Naive thymus-derived CD4-positive, alpha-beta T cell (primary cell): ENCODE measurements around the gene CACUL1. TPM values are rescaled to one million over a fixed set of nuclear protein-coding genes. Genes with fewer than 3 reads are reported as not detected.
"Not testable (repeated sequence)": the region's sequence is repeated elsewhere in the genome, so short reads cannot be mapped to it uniquely, and the experiment has no call there.

Experiments used
- ATAC-seq: fragments of 150-1000 bp; cut with Tn5 transposase; 2 replicates; pipeline ENCODE4 v1.10.0; 2021; ENCODE audit warnings: mild to moderate bottlenecking, moderate library complexity
- CTCF ChIA-PET: fragments of 350-600 bp; sonication (Branson Sonifier 250); formaldehyde crosslinking; loops from one replicate; lab custom pipeline; 2021; ENCODE audit warnings: antibody characterized with exemption; lab: Charles Lee
- POLR2A ChIA-PET: fragments of 350-600 bp; sonication (Branson Sonifier 250); formaldehyde crosslinking; loops from one replicate; lab custom pipeline; 2021; ENCODE audit warnings: antibody characterized with exemption, inconsistent platforms; lab: Charles Lee
- DNase-seq, 9 donors: peaks; one replicate each; pipeline versions ENCODE4 v3.0.0 to v3.0.0-alpha.2; 2020 to 2022; ENCODE audit warnings: mixed read lengths in 1 of 9
- H3K27ac ChIP-seq: one replicate; pipeline ENCODE4 v1.7.0; 2013; ENCODE audit warnings: mild to moderate bottlenecking, low read depth, low read length, moderate library complexity
- H3K27me3 ChIP-seq, 2 donors: one replicate each; pipeline ENCODE4 v1.7.0; 2013; ENCODE audit warnings: low read length in 2 of 2, mild to moderate bottlenecking in 2 of 2, moderate library complexity in 2 of 2; ENCODE audit not compliant: control insufficient read depth in 2 of 2, insufficient read depth in 2 of 2
- H3K36me3 ChIP-seq, 3 experiments: 1 replicate in 2 of 3; 2 replicates in 1 of 3; pipeline ENCODE4 v1.7.0; 2013; ENCODE audit warnings: low read length in 3 of 3, mild to moderate bottlenecking in 3 of 3, moderate library complexity in 1 of 3; ENCODE audit not compliant: insufficient read depth in 3 of 3, control insufficient read depth in 2 of 3
- H3K4me1 ChIP-seq, 2 donors: one replicate each; pipeline ENCODE4 v1.7.0; 2013; ENCODE audit warnings: low read length in 2 of 2, mild to moderate bottlenecking in 2 of 2, moderate library complexity in 1 of 2; ENCODE audit not compliant: control insufficient read depth in 2 of 2, insufficient read depth in 2 of 2
- H3K4me3 ChIP-seq: 2 replicates; pipeline ENCODE4 v1.7.0; 2013; ENCODE audit warnings: mild to moderate bottlenecking, low read length
- H3K9me3 ChIP-seq, 3 experiments: 1 replicate in 2 of 3; 2 replicates in 1 of 3; pipeline ENCODE4 v1.7.0; 2013; ENCODE audit warnings: low read length in 3 of 3; ENCODE audit not compliant: control insufficient read depth in 2 of 3
- H3K27ac Mint-ChIP-seq, 9 donors: one replicate each; pipeline ENCODE4 v1.8.0; 2020 to 2022; ENCODE audit warnings: mixed read lengths in 9 of 9, mild to moderate bottlenecking in 8 of 9, moderate library complexity in 5 of 9, inconsistent platforms in 2 of 9
- H3K27me3 Mint-ChIP-seq, 5 donors: one replicate each; pipeline ENCODE4 v1.8.0; 2021 to 2022; ENCODE audit warnings: mixed read lengths in 5 of 5, mild to moderate bottlenecking in 1 of 5
- H3K36me3 Mint-ChIP-seq, 5 donors: one replicate each; pipeline ENCODE4 v1.8.0; 2020 to 2022; ENCODE audit warnings: mixed read lengths in 5 of 5, mild to moderate bottlenecking in 3 of 5, inconsistent platforms in 1 of 5
- H3K4me1 Mint-ChIP-seq, 7 donors: one replicate each; pipeline ENCODE4 v1.8.0; 2020 to 2022; ENCODE audit warnings: mixed read lengths in 7 of 7, mild to moderate bottlenecking in 3 of 7, inconsistent platforms in 1 of 7
- H3K4me3 Mint-ChIP-seq, 10 donors: one replicate each; pipeline ENCODE4 v1.8.0; 2020 to 2022; ENCODE audit warnings: mild to moderate bottlenecking in 10 of 10, mixed read lengths in 10 of 10, moderate library complexity in 6 of 10, inconsistent platforms in 2 of 10
- H3K9me3 Mint-ChIP-seq, 11 donors: one replicate each; pipeline ENCODE4 v1.8.0; 2020 to 2022; ENCODE audit warnings: mixed read lengths in 11 of 11, mild to moderate bottlenecking in 4 of 11, inconsistent platforms in 1 of 11, moderate library complexity in 1 of 11
- intact Hi-C, 2 donors: fragments of 100-400 bp; cut with micrococcal nuclease; formaldehyde crosslinking; loops; one replicate each; pipeline ENCODE4 v1.15.1; 2023
- polyA plus RNA-seq, 2 donors: library from polyadenylated mRNA; unstranded; fragments of 300-500 nt; fragmentation: Illumina TruSeq; gene quantifications; one replicate each; pipeline ENCODE4 v1.2.3, GENCODE V29; 2021
- total RNA-seq, 6 experiments: library from RNA in 5 of 6; stranded (reverse) in 5 of 6; gene quantifications; 1 replicate in 5 of 6; 2 replicates in 1 of 6; pipeline ENCODE4 v1.2.3 and lab custom pipeline; 2021 to 2026

Gene CACUL1
- total and polyA plus RNA-seq, 7 experiments from 2014 or later: 20.0 to 66.6 (median 32.4) TPM

GRCh38 chr10:118794971-118795370 lies 40.2 kb upstream of the CACUL1 start:
- H3K36me3 ChIP-seq, H3K9me3 ChIP-seq, H3K9me3 Mint-ChIP-seq, H3K4me1 ChIP-seq, DNase-seq, H3K4me3 Mint-ChIP-seq, POLR2A ChIA-PET, H3K27me3 ChIP-seq, CTCF ChIA-PET, H3K27ac Mint-ChIP-seq, H3K4me3 ChIP-seq, H3K27ac ChIP-seq, intact Hi-C loops, H3K36me3 Mint-ChIP-seq, H3K4me1 Mint-ChIP-seq, ATAC-seq: not testable (repeated sequence)
- peaks cover 4 to 31% (median 15%) of the 10 kb centered on the region in 5 donors for H3K27me3 Mint-ChIP-seq

GRCh38 chr10:118793545-118793944 lies 38.8 kb upstream of the CACUL1 start:
- Mint-ChIP-seq H3K27ac (no peak overlapping the region), H3K36me3 (no peaks in the 10 kb centered on the region), H3K9me3 (peaks cover 0 to 10% (median 3%) of the 10 kb centered on the region in 11 donors), H3K27me3 (peaks cover 0 to 31% (median 15%) of the 10 kb centered on the region in 5 donors), H3K4me3 (no peak overlapping the region), H3K4me1 (peaks cover 0 to 2% (median 0%) of the 10 kb centered on the region in 7 donors)
- intact Hi-C loops: no loop called here
- Histone ChIP-seq H3K9me3 (no peaks in the 10 kb centered on the region), H3K27me3 (no peaks in the 10 kb centered on the region), H3K4me3 (no peak overlapping the region), H3K27ac (no peak overlapping the region), H3K36me3 (no peaks in the 10 kb centered on the region), H3K4me1 (no peaks in the 10 kb centered on the region)
- DNase-seq: no peak
- CTCF ChIA-PET: no interaction called here
- peak; percentile 67 for ATAC-seq
- POLR2A ChIA-PET: no interaction called here

GRCh38 chr10:118792526-118792925 lies 37.8 kb upstream of the CACUL1 start:
- Histone ChIP-seq H3K4me3 (no peak overlapping the region), H3K9me3 (no peaks in the 10 kb centered on the region), H3K4me1 (no peaks in the 10 kb centered on the region), H3K27ac (no peak overlapping the region), H3K36me3 (no peaks in the 10 kb centered on the region), H3K27me3 (no peaks in the 10 kb centered on the region)
- peaks cover 0 to 2% (median 0%) of the 10 kb centered on the region in 7 donors for H3K4me1 Mint-ChIP-seq
- peaks cover 0 to 30% (median 8%) of the 10 kb centered on the region in 5 donors for H3K27me3 Mint-ChIP-seq
- peak; percentile 87 for ATAC-seq
- CTCF ChIA-PET: no interaction called here
- H3K4me3 Mint-ChIP-seq: no peak overlapping the region
- no peaks in the 10 kb centered on the region for H3K36me3 Mint-ChIP-seq
- POLR2A ChIA-PET: no interaction called here
- no peak overlapping the region for H3K27ac Mint-ChIP-seq
- peaks cover 0 to 10% (median 3%) of the 10 kb centered on the region in 11 donors for H3K9me3 Mint-ChIP-seq
- intact Hi-C loops: no loop called here
- no peak for DNase-seq

- Histone ChIP-seq H3K36me3 (no peaks in the 10 kb centered on the region), H3K27me3 (no peaks in the 10 kb centered on the region), H3K27ac (no peak overlapping the region), H3K4me3 (no peak overlapping the region), H3K9me3 (no peaks in the 10 kb centered on the region), H3K4me1 (no peaks in the 10 kb centered on the region)
- H3K27ac Mint-ChIP-seq: no peak overlapping the region
- DNase-seq (no peak), ATAC-seq (no peak)
- no peaks in the 10 kb centered on the region for H3K9me3 Mint-ChIP-seq
- H3K27me3 Mint-ChIP-seq: peaks cover 0 to 22% (median 0%) of the 10 kb centered on the region in 5 donors
- intact Hi-C loops: no loop called here
- peaks cover 0 to 3% (median 0%) of the 10 kb centered on the region in 5 donors for H3K36me3 Mint-ChIP-seq
- ChIA-PET POLR2A (no interaction called here), CTCF (no interaction called here)
- H3K4me3 Mint-ChIP-seq: no peak overlapping the region
- peaks cover 0 to 2% (median 0%) of the 10 kb centered on the region in 7 donors for H3K4me1 Mint-ChIP-seq
These were observed 35.3 kb upstream of the CACUL1 start for GRCh38 chr10:118790058-118790457.

GRCh38 chr10:118785551-118785950 lies 30.8 kb upstream of the CACUL1 start:
- H3K27ac Mint-ChIP-seq: no peak overlapping the region
- H3K4me1 Mint-ChIP-seq: peaks cover 0 to 2% (median 0%) of the 10 kb centered on the region in 7 donors
- H3K27me3 Mint-ChIP-seq: peaks cover 4 to 20% (median 8%) of the 10 kb centered on the region in 5 donors
- no peak overlapping the region for H3K27ac ChIP-seq
- no peaks in the 10 kb centered on the region for H3K36me3 ChIP-seq
- no peaks in the 10 kb centered on the region for H3K4me1 ChIP-seq
- intact Hi-C loops: no loop called here
- H3K9me3 Mint-ChIP-seq: peaks cover 0 to 2% (median 0%) of the 10 kb centered on the region in 11 donors
- no peak overlapping the region for H3K4me3 ChIP-seq
- H3K36me3 Mint-ChIP-seq: peaks cover 0 to 3% (median 0%) of the 10 kb centered on the region in 5 donors
- no peak overlapping the region for H3K4me3 Mint-ChIP-seq
- CTCF ChIA-PET: no interaction called here
- ATAC-seq (no peak), DNase-seq (no peak)
- POLR2A ChIA-PET: no interaction called here
- H3K27me3 ChIP-seq: no peaks in the 10 kb centered on the region
- no peaks in the 10 kb centered on the region for H3K9me3 ChIP-seq

GRCh38 chr10:118783776-118784545 lies 29.2 kb upstream of the CACUL1 start:
- peak overlapping the region in 4 of 10 donors; percentile 40 to 58 (median 42) for H3K4me3 Mint-ChIP-seq
- ChIA-PET CTCF (no interaction called here), POLR2A (no interaction called here)
- no peak overlapping the region for H3K27ac ChIP-seq
- no peak overlapping the region for H3K4me3 ChIP-seq
- H3K36me3 Mint-ChIP-seq: peaks cover 0 to 3% (median 0%) of the 10 kb centered on the region in 5 donors
- H3K27ac Mint-ChIP-seq: no peak overlapping the region
- H3K27me3 Mint-ChIP-seq: peaks cover 4 to 17% (median 8%) of the 10 kb centered on the region in 5 donors
- H3K4me1 ChIP-seq: no peaks in the 10 kb centered on the region
- H3K36me3 ChIP-seq: no peaks in the 10 kb centered on the region
- peaks cover 0 to 4% (median 0%) of the 10 kb centered on the region in 11 donors for H3K9me3 Mint-ChIP-seq
- no peak for ATAC-seq
- intact Hi-C loops: no loop called here
- H3K4me1 Mint-ChIP-seq: peaks cover 0 to 2% (median 0%) of the 10 kb centered on the region in 7 donors
- no peaks in the 10 kb centered on the region for H3K9me3 ChIP-seq
- no peak for DNase-seq
- H3K27me3 ChIP-seq: no peaks in the 10 kb centered on the region
